K562 (cell line): Measurements from ENCODE around the gene CTSD. TPM values are rescaled to one million over a fixed set of nuclear protein-coding genes. Genes with fewer than 3 reads are reported as not detected.
A peak's percentile ranks its signal among the peaks of the same experiment; 100 is the strongest.

Source experiments
- KAT7 ChIP-seq: sonication (generic); formaldehyde crosslinking; IDR thresholded peaks from 2 replicates; pipeline ENCODE4 v1.8.0; 2022; ENCODE audit warnings: missing genetic modification reagents, mild to moderate bottlenecking, borderline replicate concordance
- L3MBTL2 ChIP-seq: fragments of 450-650 bp; IDR thresholded peaks from 2 replicates; pipeline ENCODE4 v1.6.1; 2016; ENCODE audit warnings: mild to moderate bottlenecking, moderate library complexity
- PCBP1 ChIP-seq: fragments of 200-400 bp; formaldehyde crosslinking; IDR thresholded peaks from 2 replicates; pipeline ENCODE4 v1.6.1; 2018; ENCODE audit warnings: mild to moderate bottlenecking, low read depth, low read length; ENCODE audit not compliant: poor library complexity, severe bottlenecking
- RNF2 ChIP-seq: sonication (generic); IDR thresholded peaks from 2 replicates; pipeline ENCODE4 v1.6.1; 2016
- THRAP3 ChIP-seq: fragments of 450-650 bp; IDR thresholded peaks from 2 replicates; pipeline ENCODE4 v1.6.1; 2016; ENCODE audit warnings: mild to moderate bottlenecking, inconsistent platforms, borderline replicate concordance
- ZHX1 ChIP-seq: fragments of 150-350 bp; conservative IDR thresholded peaks from 2 replicates; pipeline ENCODE4 v1.6.1; 2014; ENCODE audit warnings: low read length
- ZNF695 ChIP-seq: fragments of 450-650 bp; formaldehyde crosslinking; IDR thresholded peaks from 2 replicates; pipeline ENCODE4 v1.4.0; 2020; ENCODE audit warnings: mild to moderate bottlenecking, moderate library complexity
- polyA plus RNA-seq, 8 experiments: library from polyadenylated mRNA; depleted of rRNA in 4 of 8; stranded (reverse) in 5 of 8; unstranded in 3 of 8; fragments of >200 nt; fragmentation: Nextera tagmentation in 2 of 8; fragmentation: Illumina TruSeq in 1 of 8; extraction: Ambion mirVana in 2 of 8; extraction: Trizol in 1 of 8; gene quantifications; 2 replicates each; pipeline versions ENCODE4 v1.2.1 to v1.2.3, GENCODE V29; 2011 to 2014; ENCODE audit warnings: inconsistent platforms in 1 of 8, missing spikeins in 1 of 8
- total RNA-seq, 7 experiments: library from RNA; depleted of rRNA in 6 of 7; stranded (reverse); fragments of >200 nt in 6 of 7; fragmentation: Illumina TruSeq in 2 of 7; extraction: Trizol in 2 of 7; gene quantifications; 2 replicates each; pipeline versions ENCODE4 v1.2.1 to v1.2.3, GENCODE V29; 2011 to 2021; ENCODE audit warnings: low replicate concordance in 1 of 7
- TF ChIP-seq, protein P1 (sequence below), 2 experiments: IDR thresholded peaks; 2 replicates each; pipeline ENCODE4 v1.6.1; 2011; ENCODE audit warnings: borderline replicate concordance in 1 of 2, control low read depth in 1 of 2, low read depth in 1 of 2, low read length in 1 of 2, mild to moderate bottlenecking in 1 of 2, mixed read lengths in 1 of 2, moderate library complexity in 1 of 2; ENCODE audit not compliant: insufficient read depth in 1 of 2, insufficient read length in 1 of 2, poor library complexity in 1 of 2, severe bottlenecking in 1 of 2; ENCODE audit errors: extremely low read depth in 1 of 2

CTSD gene
- total and polyA plus RNA-seq, 9 of the 15 experiments (the other 6 are each of a cell fraction or from before 2014, with no cell fraction given) = 1.0 to 112 (median 40.9) TPM

DNA sequence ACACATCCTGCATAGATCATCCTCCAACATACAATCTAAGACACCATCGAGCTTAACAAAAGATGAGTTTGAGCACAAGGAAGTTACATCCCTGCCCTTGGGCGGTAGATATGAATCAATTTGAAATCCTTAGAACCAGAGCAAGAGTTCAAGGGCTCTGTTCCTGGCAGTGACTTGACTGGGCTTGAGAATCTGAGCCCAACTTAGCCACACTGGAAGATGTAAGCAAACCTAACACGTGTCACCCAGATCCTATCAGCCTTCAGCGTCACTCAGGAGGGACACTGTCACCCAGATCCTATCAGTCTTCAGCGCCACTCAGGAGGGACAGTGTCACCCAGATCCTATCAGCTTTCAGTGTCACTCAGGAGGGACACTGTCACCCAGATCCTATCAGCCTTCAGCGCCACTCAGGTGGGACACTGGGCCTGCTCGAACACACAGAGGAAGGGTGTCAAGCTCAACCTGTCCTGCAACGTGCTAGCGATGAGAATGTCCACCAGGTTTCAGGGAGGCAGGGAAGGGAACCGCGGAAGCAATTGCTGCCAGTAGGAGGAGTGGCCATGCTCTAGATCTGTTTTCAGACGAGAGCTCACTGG, 32.8 kb upstream of the CTSD start (continued):
- TF ChIP-seq, protein P1, sequence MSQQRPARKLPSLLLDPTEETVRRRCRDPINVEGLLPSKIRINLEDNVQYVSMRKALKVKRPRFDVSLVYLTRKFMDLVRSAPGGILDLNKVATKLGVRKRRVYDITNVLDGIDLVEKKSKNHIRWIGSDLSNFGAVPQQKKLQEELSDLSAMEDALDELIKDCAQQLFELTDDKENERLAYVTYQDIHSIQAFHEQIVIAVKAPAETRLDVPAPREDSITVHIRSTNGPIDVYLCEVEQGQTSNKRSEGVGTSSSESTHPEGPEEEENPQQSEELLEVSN (IDR thresholded peaks at IDR 0.05; ENCODE audit: borderline replicate concordance in 1 of 2, extremely low read depth in 1 of 2, insufficient read depth in 1 of 2, insufficient read length in 1 of 2, low read depth in 1 of 2, low read length in 1 of 2, poor library complexity in 1 of 2, severe bottlenecking in 1 of 2) = peak in 1 of 2 experiments; percentile 60
- TF ChIP-seq KAT7 (CRISPR knock-in tag) (no peak), RNF2 (0 out of 2 replicates have a peak, but pooled peaks have one; percentile 17), THRAP3 (no peak), ZHX1 (no peak), ZNF695 (CRISPR knock-in tag) (no peak), PCBP1 (no peak), L3MBTL2 (peak; percentile 84)
- TF ChIP-seq, all 486 proteins: peak for 5
